Activated naive CD4-positive, alpha-beta T cell treated with anti-CD3 and anti-CD28 coated beads, Interleukin-2, amount 10 ng/mL, durations not matched to agents 7 days and 5 days (primary cell): ENCODE measurements around the gene STXBP6.

ENCODE experiments used
- CTCF ChIA-PET: fragments of 350-600 bp; sonication (Branson Sonifier 250); formaldehyde crosslinking; loops from one replicate; lab custom pipeline; 2021; ENCODE audit warnings: antibody characterized with exemption; lab: Charles Lee
- DNase-seq: peaks from one replicate; pipeline ENCODE4 v3.0.0-alpha.2; 2020
- H3K27ac Mint-ChIP-seq: one replicate; pipeline ENCODE4 v1.8.0; 2021; ENCODE audit warnings: mild to moderate bottlenecking, moderate library complexity, mixed read lengths
- H3K27me3 Mint-ChIP-seq: one replicate; pipeline ENCODE4 v1.8.0; 2021; ENCODE audit warnings: mild to moderate bottlenecking, mixed read lengths
- H3K36me3 Mint-ChIP-seq: one replicate; pipeline ENCODE4 v1.8.0; 2021; ENCODE audit warnings: mixed read lengths
- H3K4me1 Mint-ChIP-seq: one replicate; pipeline ENCODE4 v1.8.0; 2021; ENCODE audit warnings: mixed read lengths
- H3K4me3 Mint-ChIP-seq: one replicate; pipeline ENCODE4 v1.8.0; 2021; ENCODE audit warnings: mild to moderate bottlenecking, moderate library complexity, mixed read lengths
- H3K9me3 Mint-ChIP-seq: one replicate; pipeline ENCODE4 v1.8.0; 2021; ENCODE audit warnings: mixed read lengths

STXBP6 gene

DNA sequence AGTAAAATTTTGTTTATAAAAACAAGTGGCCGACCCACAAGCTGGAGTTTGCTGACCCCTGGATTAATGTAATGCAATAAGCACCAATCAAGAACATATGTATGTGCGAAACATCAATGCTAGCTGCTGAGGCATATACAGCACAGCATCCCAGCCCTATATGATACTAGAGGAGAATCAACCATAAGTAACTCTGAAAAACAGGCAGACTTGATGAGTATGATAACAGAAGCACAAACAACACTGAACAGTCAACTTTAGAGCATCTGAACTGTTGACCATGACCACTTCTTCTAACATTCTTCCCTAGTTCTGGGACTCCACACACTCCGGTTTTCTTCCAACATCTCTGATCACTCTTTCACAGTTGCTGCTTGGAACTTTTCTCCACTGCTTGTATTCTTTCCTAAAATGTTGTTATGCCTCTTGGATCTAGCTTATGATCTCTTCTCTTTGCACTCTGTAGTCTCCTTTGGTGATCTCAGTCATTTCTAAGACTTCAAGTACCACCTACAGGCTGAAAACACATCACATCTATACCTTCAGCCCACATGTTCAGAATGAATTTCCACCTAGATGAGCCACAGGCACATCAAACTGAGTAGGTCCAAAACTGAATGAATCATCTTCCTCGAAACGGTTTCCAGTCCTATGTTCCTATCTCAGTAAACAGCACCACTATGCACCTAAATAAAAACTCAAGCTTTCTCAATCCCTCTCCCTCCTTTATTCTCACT, 57.2 kb downstream of the STXBP6 start:
- Mint-ChIP-seq H3K4me1 (no peaks in the 10 kb centered on the region), H3K4me3 (no peak overlapping the region), H3K36me3 (no peaks in the 10 kb centered on the region), H3K27ac (no peak overlapping the region), H3K27me3 (peaks cover 4% of the 10 kb centered on the region), H3K9me3 (no peaks in the 10 kb centered on the region)
- CTCF ChIA-PET, result no interaction called here
- DNase-seq, result no peak

DNA sequence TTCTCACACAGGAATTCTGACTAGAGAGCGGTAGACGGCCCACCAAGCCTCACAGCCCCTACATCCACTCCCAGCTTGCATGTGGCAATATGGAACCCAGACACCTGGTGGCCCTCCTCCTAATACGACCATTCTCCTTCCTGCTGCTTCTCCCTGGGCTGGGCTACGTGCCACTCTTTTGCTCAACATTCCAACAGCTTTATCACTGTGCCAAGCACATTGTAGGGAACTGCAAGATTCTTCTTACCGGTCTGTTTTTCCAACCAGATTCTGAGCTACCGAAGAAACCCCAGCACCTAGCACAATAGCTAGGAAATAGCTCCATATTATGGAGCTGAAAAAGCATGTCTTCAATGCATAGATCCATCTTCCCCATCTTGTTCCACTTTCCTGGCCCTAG, 58.1 kb downstream of the STXBP6 start:
- no peak overlapping the region for H3K27ac Mint-ChIP-seq
- H3K36me3 Mint-ChIP-seq, result no peaks in the 10 kb centered on the region
- peaks cover 4% of the 10 kb centered on the region for H3K27me3 Mint-ChIP-seq
- no peak for DNase-seq
- no peaks in the 10 kb centered on the region for H3K4me1 Mint-ChIP-seq
- H3K4me3 Mint-ChIP-seq, result no peak overlapping the region
- H3K9me3 Mint-ChIP-seq, result no peaks in the 10 kb centered on the region
- CTCF ChIA-PET, result no interaction called here

DNA sequence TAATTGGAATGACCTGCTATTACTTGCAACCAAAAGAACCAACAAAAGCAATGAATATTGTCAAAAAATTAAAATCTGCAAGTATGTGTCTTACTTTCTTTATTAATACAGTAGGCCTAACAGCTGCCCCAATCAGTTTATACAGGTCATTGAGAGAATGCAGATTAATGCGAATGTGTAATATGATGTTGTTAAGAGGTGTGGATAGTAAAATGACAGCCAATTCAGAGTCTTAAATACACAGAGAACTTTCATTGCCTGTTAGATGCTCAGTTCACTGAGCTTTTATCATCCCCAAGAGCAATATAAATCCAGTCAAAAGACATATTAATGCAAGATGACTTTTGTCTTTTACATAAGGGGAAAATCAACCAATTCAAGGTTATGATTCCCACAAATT, 58.7 kb downstream of the STXBP6 start:
- no peak for DNase-seq
- no peaks in the 10 kb centered on the region for H3K4me1 Mint-ChIP-seq
- no peak overlapping the region for H3K4me3 Mint-ChIP-seq
- H3K9me3 Mint-ChIP-seq, result no peaks in the 10 kb centered on the region
- peaks cover 4% of the 10 kb centered on the region for H3K27me3 Mint-ChIP-seq
- CTCF ChIA-PET, result no interaction called here
- no peaks in the 10 kb centered on the region for H3K36me3 Mint-ChIP-seq
- no peak overlapping the region for H3K27ac Mint-ChIP-seq

DNA sequence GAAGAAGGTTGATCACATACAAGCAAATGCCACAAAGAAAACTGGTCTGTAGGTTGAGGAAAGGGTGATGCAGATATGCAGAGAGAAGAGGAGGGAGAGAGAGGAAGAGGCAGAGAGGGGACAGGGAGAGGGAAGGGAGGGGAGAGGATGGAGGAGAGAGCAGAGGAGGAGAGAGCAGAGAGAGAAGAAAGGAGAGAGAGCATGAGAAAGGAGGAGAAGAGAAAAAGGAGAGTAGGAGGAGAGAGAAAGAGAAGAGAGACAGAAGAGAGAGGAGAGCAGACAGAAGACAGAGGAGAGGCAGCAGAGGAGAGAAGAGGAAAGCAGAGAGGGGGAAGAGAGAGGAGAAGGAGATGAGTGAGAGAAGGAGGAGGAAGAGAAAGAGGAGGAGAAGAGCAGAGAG, 59.2 kb downstream of the STXBP6 start:
- no peak overlapping the region for H3K4me3 Mint-ChIP-seq
- peaks cover 4% of the 10 kb centered on the region for H3K27me3 Mint-ChIP-seq
- H3K36me3 Mint-ChIP-seq, result no peaks in the 10 kb centered on the region
- H3K27ac Mint-ChIP-seq, result no peak overlapping the region
- no peak for DNase-seq
- no peaks in the 10 kb centered on the region for H3K4me1 Mint-ChIP-seq
- CTCF ChIA-PET, result no interaction called here
- no peaks in the 10 kb centered on the region for H3K9me3 Mint-ChIP-seq

DNA sequence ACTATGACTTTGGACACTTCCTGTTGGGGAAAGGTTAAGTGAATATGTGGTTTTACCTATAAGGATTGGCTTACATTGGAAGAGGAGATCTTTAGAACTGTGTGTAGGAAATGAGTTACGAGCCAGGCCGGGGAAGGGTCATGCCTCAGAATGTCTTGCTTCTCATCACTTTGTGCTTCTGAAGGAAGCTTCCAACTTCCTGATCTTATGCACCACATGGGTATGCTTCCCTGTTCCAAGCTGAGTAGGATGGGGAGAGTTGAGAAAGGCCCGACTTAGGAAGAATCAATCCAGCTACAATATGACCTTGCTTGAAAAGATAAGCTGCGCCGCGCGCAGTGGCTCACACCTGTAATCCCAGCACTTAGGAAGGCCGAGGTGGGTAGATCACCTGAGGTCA, 59.9 kb downstream of the STXBP6 start:
- no peaks in the 10 kb centered on the region for H3K9me3 Mint-ChIP-seq
- H3K36me3 Mint-ChIP-seq, result no peaks in the 10 kb centered on the region
- H3K4me1 Mint-ChIP-seq, result no peaks in the 10 kb centered on the region
- peaks cover 4% of the 10 kb centered on the region for H3K27me3 Mint-ChIP-seq
- H3K27ac Mint-ChIP-seq, result no peak overlapping the region
- H3K4me3 Mint-ChIP-seq, result no peak overlapping the region
- no peak for DNase-seq
- CTCF ChIA-PET, result no interaction called here

DNA sequence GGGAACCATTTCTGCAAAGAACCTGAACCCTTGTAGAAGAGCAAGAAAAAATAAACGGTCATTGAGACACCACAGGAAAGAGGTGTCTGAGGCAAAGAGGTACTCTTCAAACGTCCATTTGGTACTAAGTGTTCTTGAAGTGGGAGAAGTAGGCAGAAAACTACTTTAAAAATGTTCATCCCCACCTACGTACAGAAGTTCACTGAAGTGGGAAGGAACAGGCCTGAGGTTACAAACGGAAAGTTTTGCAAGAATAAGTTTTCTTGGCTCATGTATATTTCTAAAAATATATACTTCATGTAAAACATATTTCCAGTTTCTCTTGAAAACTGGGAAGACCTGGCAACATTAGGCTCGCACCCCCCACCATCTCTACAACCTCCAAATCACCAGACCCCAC, 61.2 kb downstream of the STXBP6 start:
- Mint-ChIP-seq H3K4me3 (no peak overlapping the region), H3K27me3 (peaks cover 4% of the 10 kb centered on the region), H3K36me3 (no peaks in the 10 kb centered on the region), H3K4me1 (no peaks in the 10 kb centered on the region), H3K9me3 (no peaks in the 10 kb centered on the region), H3K27ac (no peak overlapping the region)
- DNase-seq, result no peak
- CTCF ChIA-PET, result no interaction called here

DNA sequence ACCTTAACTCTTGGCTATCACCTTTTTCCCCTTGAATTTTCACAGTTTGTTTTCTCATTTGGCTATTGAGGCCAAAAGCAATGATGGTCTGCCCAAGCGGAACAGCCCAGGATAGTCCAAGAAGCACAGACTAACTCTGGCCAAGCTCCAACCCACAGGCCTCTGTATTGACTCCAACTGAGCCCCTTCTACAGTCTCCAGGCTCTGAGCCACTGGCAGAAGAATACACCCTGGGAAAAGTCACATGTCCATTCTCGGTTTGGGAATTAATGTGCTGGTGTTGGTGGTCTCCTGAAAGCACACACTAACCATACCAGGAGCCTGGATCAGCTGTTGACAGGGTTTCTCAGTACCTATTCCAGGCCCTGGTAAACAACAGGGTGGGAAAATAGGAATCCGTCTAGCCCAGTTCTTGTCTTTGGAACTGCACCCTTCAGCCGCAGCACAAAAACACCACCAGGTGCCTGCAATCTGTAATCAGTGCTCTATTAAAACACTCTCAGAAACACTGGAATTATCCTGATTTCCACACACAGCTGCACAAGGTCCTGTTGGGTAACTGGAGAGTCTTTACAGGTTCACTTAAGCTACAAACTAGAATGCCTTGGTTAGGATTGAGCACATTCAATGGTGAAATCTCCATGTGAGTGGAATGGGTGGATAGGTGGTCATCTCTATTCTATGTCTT, 63.6 kb downstream of the STXBP6 start:
- no peak overlapping the region for H3K27ac Mint-ChIP-seq
- CTCF ChIA-PET, result no interaction called here
- no peaks in the 10 kb centered on the region for H3K36me3 Mint-ChIP-seq
- H3K4me1 Mint-ChIP-seq, result no peaks in the 10 kb centered on the region
- H3K9me3 Mint-ChIP-seq, result no peaks in the 10 kb centered on the region
- no peak overlapping the region for H3K4me3 Mint-ChIP-seq
- no peak for DNase-seq
- H3K27me3 Mint-ChIP-seq, result peaks cover 4% of the 10 kb centered on the region

DNA sequence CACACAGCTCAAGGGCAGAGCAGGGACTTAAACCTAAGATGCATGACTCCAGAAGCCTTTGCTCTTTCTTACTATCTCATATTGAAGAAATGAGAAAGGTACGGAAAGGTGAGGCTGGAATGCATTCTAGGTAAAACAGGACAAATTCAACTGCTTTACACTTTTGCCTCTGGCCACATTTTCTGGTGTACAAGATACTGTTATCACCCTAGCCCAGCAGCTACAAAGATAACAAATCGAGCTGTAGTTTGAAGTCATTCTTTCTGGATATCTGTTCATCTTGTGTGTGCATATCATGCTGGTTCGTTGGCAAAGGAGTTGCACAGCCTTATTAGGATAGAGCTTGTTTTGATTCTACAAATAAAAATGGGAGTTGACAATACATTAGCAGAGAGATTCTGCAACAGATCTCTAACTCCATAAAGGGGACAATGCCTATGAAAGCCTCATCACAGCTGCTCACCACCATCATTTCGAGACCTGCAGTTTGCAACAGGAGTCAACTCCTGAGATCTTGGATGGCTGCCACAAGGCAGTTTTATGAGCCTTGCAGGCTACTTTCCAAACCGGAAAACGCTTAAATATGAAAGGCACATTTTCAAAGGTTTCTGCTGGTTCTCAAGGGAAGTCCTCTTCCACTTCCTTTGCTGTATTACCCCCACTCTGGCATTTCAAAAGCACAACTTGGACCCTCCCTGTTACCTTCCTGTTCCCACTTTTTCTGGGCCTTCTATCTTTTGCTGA, 64.9 kb downstream of the STXBP6 start:
- DNase-seq, result no peak
- H3K4me3 Mint-ChIP-seq, result no peak overlapping the region
- H3K36me3 Mint-ChIP-seq, result no peaks in the 10 kb centered on the region
- no peak overlapping the region for H3K27ac Mint-ChIP-seq
- no peaks in the 10 kb centered on the region for H3K9me3 Mint-ChIP-seq
- H3K27me3 Mint-ChIP-seq, result no peaks in the 10 kb centered on the region
- H3K4me1 Mint-ChIP-seq, result no peaks in the 10 kb centered on the region
- CTCF ChIA-PET, result no interaction called here

DNA sequence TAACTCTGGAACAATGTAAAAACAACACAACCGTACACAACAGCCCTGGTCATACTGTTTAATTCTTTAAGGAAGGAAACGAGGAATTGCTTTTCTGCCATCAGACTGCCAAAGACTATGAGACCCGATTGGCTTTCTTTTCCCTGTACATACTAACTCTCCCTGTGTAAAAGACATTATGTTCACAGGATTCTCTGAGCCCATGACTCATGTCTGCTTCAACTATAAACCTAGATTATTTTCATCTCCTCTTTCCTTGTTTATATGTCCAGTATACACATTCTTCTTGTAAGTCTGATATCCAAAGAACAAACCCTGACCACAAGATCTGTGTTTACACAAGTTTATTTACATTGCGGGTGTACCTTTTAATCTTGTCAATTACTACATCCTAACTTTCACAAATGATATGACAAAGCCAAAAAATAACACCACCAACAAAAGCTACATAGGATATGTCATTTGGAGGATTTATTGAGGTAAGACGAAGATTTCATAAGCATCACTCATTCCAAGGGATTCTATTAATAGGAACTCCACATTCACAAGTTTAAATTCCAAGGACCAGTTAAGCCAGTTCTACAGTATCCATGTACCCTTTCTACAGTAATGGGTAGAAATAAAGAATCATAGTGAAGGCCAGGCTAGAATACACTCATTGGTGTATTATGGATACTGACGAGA, 67.3 kb downstream of the STXBP6 start:
- Mint-ChIP-seq H3K27ac (no peak overlapping the region), H3K4me3 (no peak overlapping the region), H3K4me1 (no peaks in the 10 kb centered on the region), H3K27me3 (no peaks in the 10 kb centered on the region), H3K9me3 (no peaks in the 10 kb centered on the region), H3K36me3 (no peaks in the 10 kb centered on the region)
- CTCF ChIA-PET, result no interaction called here
- DNase-seq, result no peak

DNA sequence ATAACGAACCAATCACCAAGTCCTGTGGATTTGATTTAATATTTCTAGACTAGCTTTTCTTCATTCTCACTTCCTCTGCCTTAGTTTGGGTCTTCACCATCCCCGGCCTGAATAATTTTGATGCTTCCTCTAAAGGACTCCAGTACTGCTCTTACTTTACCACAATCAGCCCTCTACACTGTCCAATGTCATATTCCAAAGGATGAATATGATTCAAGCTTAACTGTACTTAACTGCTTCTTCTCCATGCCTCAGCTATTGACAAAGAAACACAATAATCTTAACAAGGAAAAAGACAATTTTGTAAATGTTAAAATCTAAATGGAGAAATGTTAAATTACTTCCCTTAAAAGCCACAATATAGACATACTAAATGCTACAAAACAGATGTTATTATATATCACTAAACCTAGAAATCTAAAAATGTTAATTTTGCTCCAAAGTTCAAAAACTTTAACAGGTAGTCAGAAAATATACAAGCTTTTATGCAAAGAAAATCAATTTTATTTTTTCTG, 70.2 kb downstream of the STXBP6 start:
- Mint-ChIP-seq H3K36me3 (no peaks in the 10 kb centered on the region), H3K9me3 (no peaks in the 10 kb centered on the region), H3K27ac (no peak overlapping the region), H3K4me3 (no peak overlapping the region), H3K4me1 (no peaks in the 10 kb centered on the region), H3K27me3 (no peaks in the 10 kb centered on the region)
- no peak for DNase-seq
- CTCF ChIA-PET, result no interaction called here

DNA sequence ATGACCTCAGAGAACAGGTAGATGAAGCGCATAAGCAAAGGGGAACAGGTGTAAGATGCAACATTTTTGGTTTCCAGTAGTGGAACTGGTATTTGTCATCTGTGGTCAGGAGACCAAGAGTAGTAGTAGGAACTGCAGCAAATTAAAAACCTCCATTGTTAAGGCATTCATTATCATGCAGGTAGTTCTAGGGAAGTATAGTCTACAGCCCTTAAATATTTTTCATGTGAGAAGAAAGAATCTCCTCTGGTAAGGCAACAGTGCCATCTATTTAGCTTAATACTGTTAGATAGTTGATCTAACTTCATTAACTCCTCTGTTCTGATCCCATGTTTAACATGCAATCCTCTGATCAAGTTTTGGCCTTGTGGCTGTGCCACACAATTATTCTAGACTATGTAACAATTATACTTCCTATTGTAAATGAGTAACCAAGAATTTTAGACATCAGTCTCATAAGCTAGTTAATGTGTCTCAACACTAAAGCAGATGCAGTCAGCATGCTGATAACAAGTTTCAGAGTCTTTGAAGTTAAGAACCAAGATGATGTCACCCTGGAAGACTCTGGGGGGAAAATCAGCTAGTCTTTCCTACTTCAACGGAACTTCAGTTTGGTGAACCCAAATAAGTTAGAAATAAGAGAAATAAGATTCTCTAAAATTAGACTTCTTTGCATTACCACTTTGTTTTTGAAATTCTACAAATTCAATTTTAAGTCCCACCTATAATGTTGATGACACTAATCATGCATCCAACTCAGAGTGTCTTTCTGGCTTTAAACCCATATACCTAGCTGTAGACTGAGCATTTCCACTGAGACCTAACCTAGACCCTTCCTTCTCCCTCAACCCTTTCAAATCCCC, 70.9 kb downstream of the STXBP6 start:
- no peak for DNase-seq
- Mint-ChIP-seq H3K36me3 (no peaks in the 10 kb centered on the region), H3K27ac (no peak overlapping the region), H3K4me1 (no peaks in the 10 kb centered on the region), H3K4me3 (no peak overlapping the region), H3K9me3 (no peaks in the 10 kb centered on the region), H3K27me3 (no peaks in the 10 kb centered on the region)
- CTCF ChIA-PET, result no interaction called here

DNA sequence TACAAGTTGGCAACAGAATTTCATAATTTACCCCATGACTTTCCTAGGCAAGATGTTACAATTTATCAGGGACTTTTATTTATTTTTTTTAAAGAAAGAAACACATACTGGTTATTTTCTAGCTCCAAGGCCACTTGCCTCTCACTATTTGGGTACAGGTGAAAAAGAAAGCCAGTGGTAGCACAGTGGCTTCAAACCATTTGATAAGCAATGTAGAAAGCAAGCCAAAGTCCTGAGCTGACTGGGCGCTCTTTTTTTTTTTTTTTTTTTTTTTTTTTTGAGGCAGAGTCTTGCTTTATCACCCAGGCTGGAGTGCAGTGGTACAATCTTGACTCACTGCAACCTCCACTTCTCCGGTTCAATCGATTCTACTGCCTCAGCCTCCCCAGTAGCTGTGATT, 73.3 kb downstream of the STXBP6 start:
- H3K4me3 Mint-ChIP-seq, result no peak overlapping the region

DNA sequence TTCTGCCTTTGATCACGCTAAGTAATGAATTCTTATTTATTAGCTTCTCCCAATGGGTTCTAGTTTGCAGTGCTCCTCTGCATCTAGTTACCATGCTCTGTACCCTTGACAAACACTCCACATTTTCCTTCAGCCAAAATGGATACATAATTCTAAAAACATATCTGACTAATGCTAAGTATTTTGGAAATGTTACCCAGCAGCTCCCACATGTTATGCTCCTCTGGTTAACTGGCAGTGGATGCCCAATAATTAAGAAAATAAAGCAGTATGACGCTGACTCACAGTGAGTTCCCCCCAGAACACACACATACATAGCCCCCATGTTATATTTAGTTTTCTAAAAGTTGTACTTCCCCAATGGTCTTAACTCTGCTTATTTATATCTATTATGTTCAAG, 74.6 kb downstream of the STXBP6 start:
- CTCF ChIA-PET, result no interaction called here

More for the DNA sequence above, 73.3 kb downstream of the STXBP6 start:
- Mint-ChIP-seq H3K4me1 (no peaks in the 10 kb centered on the region), H3K36me3 (no peaks in the 10 kb centered on the region), H3K27ac (no peak overlapping the region), H3K27me3 (no peaks in the 10 kb centered on the region), H3K9me3 (no peaks in the 10 kb centered on the region)
- DNase-seq, result no peak
- CTCF ChIA-PET, result interaction anchor here (0.6 kb wide), 1 partner anchor 43 kb away, joined by 3 read pairs; no protein-coding TSS in a partner anchor

More for the DNA sequence above, 74.6 kb downstream of the STXBP6 start:
- no peaks in the 10 kb centered on the region for H3K4me1 Mint-ChIP-seq
- H3K27me3 Mint-ChIP-seq, result no peaks in the 10 kb centered on the region
- no peak overlapping the region for H3K27ac Mint-ChIP-seq
- DNase-seq, result no peak
- no peaks in the 10 kb centered on the region for H3K36me3 Mint-ChIP-seq
- H3K4me3 Mint-ChIP-seq, result no peak overlapping the region
- H3K9me3 Mint-ChIP-seq, result no peaks in the 10 kb centered on the region
